GM21529 (cell line): ENCODE results near the gene LGALS13.
A peak's percentile ranks its signal among the peaks of the same experiment; 100 is the strongest.

Experiments used
- ATAC-seq: cut with Tn5 transposase; IDR thresholded peaks from one replicate; pipeline ENCODE4 v1.9.1; 2021; ENCODE audit not compliant: unreplicated experiment

Gene LGALS13, protein sequence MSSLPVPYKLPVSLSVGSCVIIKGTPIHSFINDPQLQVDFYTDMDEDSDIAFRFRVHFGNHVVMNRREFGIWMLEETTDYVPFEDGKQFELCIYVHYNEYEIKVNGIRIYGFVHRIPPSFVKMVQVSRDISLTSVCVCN

GRCh38 chr19:39602224-39602623, at the start of gene LGALS13:
TSS of gene LGALS13 (plus strand) at chr19:39602524. CDS start at chr19:39602569, 45 bp downstream.
- no peak for ATAC-seq

DNA sequence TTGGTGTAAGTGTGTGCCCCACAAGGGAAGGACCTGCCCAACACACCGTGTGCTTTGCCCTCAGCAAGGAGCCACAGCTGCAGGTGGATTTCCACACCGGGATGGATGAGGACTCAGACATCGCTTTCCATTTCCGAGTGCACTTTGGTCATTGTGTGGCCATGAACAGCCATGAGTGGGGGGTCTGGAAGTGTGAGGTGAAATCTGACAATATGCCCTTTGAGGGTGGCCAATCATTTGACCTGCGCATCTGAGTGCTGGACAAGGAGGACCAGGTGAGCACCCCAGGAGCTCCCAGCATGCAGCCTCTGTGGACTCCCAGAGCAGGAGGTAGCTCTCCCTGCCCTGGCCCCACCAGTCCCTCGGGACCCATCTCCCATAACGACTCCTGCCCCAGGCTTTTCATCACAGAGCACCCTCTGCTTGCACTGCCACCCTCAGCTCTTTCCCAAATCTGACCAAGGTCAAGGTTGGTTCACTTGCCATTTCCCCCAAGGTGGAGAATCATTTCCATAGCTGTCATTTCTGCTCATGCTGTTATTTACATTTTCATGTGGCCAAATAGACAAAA, 49.2 kb upstream of the LGALS13 start:
- no peak for ATAC-seq

DNA sequence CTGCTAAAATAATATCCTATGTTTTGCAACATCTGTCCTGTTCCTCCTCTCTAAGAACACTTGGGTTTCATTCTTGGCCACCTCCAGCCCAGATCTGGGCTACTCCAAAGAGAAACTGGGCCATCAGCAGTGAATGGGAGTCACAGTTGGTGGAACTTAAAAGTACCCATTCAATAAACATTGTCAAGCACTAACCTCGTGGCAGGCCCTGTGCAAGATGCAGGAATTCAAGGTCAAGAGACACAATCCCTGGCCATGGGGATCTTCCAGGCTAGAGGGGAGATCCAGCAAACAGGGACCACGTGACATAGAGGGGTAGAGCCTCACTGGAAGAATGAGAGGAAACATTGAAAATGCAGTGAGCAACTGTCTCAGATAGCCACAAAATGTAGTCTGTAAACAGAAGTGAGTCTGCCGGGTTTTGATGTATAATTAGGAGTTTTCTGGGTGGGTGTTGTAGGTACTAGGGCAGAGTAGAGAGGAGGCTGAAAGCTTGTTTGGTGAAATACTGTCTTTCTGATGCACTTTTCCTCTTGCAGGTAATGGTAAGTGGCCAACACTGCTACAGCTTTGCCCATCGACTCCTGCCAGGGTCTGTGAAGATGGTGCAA, 47.5 kb upstream of the LGALS13 start:
- ATAC-seq: no peak

- no peak for ATAC-seq
Measured at GRCh38 chr19:39555883-39556282, 46.4 kb upstream of the LGALS13 start.

DNA sequence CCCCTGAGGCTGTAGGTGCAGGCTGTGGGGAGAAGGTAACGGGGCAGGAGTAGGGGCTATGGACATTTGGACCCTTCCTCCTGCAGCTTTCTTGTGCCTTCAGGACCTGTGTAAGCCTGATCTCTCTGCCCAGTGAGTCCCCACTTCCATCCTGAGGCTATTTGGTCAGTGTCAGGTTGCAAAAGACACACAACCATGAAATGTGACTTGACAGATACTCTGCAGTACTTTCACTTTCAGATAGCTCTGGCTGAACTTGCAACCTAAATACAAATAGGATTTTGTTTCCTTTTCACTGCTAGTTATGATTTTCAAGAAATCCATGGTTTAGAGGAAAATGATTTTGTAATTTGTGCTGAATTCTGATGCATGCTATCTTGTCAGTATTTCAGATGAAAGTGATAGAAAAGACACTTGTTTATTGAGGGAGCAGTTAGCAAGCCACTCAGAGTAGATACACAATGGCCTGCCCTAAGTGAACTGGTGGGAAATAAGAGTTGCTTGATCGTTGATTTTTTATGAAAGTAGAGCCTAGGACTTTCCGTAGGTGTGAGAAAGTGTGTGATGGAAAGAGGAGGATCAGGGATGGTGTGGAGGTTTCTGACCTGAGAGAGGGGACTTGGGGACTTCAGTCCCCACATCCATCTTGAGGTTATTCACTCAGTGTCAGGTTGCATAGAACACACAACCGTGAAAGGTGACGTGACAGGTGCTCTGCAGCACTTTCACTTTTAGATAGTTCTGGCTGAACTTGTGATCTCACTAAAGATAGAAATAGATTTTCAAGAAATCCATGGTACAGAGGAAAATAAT, 44.3 kb upstream of the LGALS13 start:
- peak; percentile 47 for ATAC-seq

GRCh38 chr19:39558624-39559117, 43.7 kb upstream of the LGALS13 start:
- ATAC-seq: no peak

DNA sequence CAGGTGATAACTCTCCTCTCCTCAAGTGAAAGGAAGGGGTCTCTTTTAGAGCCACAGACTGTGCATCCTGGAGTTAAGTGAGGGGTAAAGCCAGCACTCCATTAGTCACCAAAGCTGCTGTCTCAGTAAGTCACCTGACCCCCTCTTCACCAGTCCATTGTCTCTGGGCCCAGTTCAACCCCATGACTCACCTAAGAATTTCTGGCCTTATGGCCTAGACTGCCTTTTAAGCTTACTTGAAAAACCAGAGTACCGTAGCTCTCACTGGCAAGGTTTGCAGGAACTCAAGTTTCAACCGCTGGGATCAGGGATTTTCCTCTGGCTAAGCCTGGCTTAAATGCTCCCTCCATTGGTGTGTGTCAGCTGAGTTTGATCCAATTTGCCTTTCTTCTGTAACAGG, 38.9 kb upstream of the LGALS13 start:
- ATAC-seq: no peak

DNA sequence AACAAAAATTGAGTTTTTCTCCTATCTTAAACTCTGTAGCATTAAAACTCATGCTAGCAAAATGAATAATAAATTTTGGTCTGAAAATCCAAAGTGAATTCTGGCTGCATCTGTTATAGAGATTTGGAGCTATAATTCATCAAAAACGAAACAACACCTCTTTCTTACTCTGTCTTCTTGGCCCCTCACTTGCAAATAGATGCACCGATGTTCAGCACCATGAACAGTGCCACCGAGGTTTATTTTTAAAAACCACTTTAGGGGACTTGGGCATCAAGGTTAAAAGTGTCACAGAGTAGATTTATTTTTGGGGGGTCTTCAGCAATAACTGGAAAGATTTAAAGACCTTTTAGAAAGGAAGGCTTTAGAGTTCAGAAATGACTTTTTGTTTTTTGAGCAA, 36.3 kb upstream of the LGALS13 start:
- ATAC-seq: no peak

GRCh38 chr19:39568604-39569003, 33.7 kb upstream of the LGALS13 start:
- no peak for ATAC-seq

- no peak for ATAC-seq
Measured at GRCh38 chr19:39582442-39582841, 19.9 kb upstream of the LGALS13 start.

GRCh38 chr19:39582891-39583625, 19.3 kb upstream of the LGALS13 start:
- no peak for ATAC-seq

- ATAC-seq: no peak
Measured at GRCh38 chr19:39587496-39587895, 14.8 kb upstream of the LGALS13 start.

DNA sequence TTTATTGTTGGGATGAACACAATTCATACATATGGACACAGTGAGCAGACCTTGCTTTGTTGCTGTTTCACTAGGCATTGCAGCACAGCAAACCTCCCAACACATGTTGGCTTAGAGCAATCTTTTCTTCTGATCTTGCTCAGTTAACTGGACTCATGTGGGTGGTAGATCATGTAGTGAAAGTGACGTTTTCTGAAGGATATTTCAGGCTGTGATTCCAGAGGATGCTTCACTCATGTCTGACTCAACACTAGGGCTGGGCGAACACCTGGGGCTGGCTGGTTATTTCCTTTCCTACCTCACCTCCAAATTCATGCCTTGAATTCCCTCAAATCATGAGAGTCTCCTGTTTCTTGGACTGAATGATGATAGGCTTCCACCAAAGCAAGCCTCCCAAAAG, 14.3 kb upstream of the LGALS13 start:
- ATAC-seq: no peak

- no peak for ATAC-seq
Measured at GRCh38 chr19:39590265-39590664, 12.1 kb upstream of the LGALS13 start.

DNA sequence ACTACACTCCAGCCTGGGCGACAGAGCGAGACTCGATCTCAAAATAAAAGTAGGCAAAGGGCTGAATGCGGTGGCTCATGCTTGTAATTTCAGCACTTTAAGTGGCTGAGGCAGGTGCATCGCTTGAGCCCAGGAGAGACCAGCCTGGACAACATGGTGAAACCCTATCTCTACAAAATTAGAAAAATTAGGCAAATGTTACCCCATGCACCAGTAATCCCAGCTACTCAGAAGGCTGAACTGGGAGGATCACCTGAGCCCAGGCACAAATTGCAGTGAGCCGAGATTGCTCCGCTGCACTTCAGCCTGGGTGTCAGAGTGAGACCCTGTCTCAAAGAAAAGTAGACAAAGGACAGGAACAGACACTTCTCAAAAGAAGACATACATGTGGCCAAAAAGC, 9.9 kb upstream of the LGALS13 start:
- no peak for ATAC-seq

- ATAC-seq: no peak
Measured at GRCh38 chr19:39595950-39596349, 6.4 kb upstream of the LGALS13 start.

- no peak for ATAC-seq
Measured at GRCh38 chr19:39596911-39597310, 5.4 kb upstream of the LGALS13 start.

GRCh38 chr19:39599116-39599515, 3.2 kb upstream of the LGALS13 start:
- ATAC-seq: no peak

DNA sequence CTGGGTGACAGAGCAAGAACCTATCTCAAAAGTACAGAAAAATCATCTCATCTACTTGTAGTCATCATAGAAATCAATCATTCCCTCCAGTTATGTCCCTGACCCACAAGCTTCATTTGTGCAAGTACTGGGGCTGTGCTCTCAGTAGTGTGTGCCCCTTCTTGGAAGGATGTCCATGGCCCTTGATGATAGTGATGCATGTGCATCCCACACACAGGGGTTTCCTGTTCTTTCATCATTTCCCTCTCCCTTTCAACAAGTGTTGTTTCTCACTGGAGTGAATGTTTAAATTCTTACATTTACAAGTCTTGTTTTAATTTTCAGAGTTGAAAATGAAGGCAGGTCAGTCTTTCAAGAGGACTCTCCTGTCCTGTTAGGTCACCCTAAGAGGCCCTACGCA, 1.5 kb downstream of the LGALS13 start:
- ATAC-seq: no peak

DNA sequence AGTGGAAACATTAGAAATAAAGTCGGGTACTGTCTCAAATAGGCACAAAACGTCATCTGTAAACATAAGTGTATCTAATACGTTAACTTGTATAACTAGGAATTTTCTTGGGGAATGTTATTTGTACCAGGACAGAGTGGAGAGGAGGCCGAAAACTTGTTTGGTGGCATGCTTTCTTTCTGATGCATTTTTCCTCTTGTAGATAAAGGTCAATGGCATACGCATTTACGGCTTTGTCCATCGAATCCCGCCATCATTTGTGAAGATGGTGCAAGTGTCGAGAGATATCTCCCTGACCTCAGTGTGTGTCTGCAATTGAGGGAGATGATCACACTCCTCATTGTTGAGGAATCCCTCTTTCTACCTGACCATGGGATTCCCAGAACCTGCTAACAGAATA, 4.7 kb downstream of the LGALS13 start:
- no peak for ATAC-seq

GRCh38 chr19:39607561-39607960, 5.2 kb downstream of the LGALS13 start:
- no peak for ATAC-seq
